A172 (cell line): ENCODE results near the gene HOXA5. TPM values are rescaled to one million over a fixed set of nuclear protein-coding genes. Genes with fewer than 3 reads are reported as not detected.

Experiments used
- DNase-seq: peaks from one replicate; pipeline ENCODE4 v3.0.0-alpha.2; 2015; ENCODE audit warnings: low spot score
- total RNA-seq: library from RNA; depleted of rRNA; stranded (reverse); fragments of >200 nt; shearing (Covaris generic); gene quantifications from 2 replicates; pipeline ENCODE4 v1.2.3, GENCODE V29; 2014

Gene HOXA5
- total RNA-seq, 1 experiment from 2014 or later: 0.98 TPM

DNA sequence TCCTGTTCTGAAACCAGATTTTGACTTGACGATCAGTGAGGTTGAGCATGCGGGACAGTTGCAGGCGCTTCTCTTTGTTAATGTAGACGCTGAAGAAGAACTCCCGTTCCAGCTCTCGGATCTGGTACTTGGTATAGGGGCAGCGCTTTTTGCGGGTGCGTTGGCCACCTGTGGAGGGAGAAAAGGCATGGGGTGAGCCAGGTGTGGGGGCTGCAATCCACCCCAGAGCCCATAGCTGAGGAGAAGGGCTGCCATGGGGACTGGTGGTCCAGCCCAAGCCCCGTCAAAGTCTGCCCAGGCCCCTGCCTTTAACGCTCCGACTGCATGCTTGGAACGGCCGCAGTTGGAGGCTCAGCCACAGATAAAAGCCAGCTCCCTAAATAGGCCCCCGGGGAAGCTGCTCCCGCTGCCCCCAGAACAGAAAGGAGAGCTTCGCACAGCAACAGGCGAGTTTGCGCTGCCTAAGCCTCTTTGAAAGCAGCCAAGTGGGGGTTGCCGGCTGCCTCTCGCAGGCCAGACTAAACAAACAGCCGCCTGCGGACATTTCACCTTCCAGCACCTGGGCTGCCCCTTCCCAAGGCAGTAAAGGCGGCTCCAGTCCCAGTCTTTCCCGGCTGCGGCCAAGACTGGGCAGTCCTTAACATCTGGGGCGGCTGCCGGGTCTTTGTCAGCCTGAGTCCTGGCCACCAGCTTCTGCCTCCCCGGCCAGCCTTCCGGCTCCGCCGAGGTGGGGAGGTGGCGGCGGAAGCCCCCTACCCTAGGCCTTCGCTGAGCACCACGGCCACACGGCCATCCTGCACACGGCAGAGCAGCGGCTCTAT lies 39.6 kb upstream of the HOXA5 start:
- no peak for DNase-seq

DNA sequence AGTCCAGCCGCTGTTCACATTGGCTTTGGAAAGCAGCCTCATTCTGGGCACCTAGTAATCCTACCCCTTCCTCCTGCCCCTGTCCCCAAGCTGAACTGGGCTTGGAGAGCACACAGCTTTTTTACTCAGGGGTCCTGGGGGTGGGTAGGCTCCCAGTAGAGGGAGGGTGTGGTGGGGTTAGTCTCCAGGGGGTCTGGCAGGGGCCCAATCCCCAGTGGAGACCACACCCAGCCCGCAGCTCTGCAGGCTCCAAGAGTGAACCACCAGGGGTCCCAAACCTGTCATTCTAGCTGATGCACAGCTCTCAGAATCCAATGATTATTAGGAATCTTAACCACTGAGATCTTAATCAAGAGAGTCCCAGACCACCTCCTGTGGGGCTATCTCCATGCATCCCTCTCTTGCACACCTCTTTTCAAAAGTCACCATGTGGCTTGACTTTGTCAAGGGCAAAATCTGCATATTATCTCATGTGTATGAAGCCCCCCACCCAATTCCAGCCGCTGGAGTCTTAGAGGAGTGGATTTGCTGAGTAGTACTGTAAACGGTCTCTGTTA lies 38.9 kb upstream of the HOXA5 start:
- no peak for DNase-seq

DNA sequence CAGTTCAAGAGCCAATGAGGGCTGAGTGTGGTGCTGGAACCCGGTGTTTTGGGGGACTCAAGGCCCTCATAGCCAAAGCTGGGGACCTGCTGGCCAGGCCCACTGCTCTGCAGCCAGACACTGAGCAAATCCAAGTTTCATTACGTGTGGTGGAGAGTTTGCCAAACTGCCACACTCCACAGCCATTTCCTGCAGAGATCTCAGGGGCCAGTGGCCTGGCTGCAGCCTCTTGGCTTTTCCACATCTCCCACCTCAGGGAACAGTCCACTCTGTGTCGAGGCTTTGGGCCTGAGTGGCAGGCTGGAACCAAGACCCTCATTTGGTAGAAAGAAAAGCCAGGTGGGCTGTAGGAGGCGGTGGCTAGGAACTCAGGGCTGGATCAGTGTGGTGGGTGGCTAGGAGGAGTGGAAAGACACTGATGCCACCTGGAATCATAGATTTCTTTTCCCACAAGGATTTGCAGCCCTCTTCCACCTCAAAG lies 38.4 kb upstream of the HOXA5 start:
- DNase-seq: no peak

DNA sequence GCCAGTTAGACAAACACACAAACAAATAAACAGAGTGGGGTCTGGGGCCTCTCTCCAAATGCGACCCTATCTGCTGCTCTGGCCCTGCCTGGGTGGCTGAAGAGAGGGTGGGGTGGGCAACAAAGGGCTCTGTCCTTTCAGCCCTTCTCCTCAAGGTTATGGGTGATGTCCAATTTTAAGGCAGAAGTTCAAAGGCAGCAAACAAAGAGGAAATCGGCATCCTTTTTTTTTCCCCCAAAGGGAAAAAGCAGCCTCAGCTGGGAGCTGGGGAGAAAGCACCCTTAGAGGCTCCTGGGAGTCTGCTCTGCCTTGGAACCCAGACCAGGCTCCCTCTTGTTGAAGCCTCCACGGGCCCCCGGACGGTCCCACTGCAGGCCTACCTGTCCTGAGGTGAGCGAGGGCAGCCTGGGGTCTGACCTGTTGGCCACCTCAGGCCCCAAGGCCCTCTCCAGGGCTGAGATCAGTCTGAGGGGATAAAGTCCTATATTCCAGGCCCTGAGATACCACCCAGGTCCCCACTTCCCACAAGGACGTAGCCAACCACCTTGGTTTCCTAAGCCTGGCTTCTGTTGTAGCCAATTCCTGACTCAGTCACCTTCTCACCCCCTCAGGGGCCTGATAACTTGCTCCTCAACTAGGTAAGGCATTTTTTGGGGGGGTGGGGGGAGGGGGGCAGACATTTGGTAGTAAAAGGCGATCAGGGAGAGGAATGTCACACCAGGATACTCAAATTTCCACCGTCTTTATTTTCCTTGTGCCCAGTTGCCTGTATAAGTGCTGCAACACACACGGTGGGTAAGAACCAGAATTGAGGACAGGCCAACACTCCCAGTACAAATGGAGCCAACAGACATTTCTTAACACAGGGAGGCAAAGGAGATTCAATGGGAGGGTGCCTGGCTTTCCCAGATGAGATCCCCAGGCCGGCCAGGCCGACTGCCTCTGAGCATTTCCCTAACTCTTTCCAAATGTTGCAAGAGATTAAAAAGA lies 37.2 kb upstream of the HOXA5 start:
- DNase-seq: no peak

DNA sequence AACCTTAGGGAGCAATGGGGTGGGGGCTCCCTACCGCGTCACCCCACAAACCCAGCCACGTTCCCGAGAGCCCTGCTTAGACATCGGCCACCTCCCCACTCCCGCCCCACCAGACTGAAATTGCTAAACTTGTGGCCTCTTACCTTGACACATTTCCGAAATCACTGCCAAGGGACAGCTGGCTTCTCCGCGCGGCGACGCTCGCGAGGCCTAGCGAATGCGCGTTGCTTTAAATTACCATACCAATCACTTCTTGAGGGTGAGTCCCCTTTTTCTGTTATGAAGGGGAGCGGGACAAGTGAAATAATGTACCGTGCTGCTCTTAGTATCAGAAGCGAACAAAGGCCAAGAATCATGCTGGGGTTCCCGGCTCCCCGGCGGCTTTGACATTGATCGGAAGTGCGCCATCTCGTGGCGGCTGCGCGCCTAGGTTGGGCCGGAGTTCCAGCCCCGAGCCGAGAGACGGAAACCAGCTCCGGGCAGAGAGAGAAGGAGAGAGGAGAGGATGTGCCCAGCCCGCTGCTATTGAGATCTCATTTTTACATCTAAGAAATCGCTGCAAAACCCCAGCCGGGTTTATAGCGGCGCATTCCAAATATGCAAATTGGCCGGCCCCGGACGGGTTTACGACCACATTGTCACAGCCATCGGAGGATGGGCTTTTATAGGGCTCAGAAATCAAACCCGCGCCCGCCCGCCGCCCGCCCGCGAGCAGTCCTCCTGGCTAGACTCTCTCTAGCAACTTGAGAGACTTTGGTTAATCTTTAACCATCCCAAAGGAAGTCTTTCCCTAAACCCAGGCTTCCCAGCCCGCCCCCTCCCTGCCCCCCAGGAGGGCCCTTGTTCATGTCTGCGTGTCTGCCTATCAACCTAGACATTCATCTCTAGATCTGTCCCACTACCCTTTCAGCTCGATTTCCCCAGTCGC lies 36.3 kb upstream of the HOXA5 start:
- no peak for DNase-seq

DNA sequence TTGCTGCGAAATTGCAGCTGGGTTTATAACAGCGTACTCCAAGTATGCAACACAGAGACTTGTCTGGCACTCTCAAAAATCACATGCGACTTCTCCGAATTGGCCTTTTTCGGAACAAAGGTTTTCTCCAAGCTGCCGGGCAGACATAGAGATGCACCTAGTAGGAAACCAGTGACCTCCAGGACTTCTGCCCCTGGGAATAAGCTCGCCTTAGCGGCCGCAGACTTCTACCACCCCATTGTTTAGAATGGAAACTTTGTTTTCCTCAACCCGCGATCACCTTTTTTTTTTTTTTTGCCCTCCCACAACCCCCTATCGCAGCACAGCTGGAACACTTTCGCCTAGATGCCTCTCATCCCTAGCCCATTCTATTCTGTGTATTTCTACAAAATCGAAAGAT lies 35.5 kb upstream of the HOXA5 start:
- no peak for DNase-seq

DNA sequence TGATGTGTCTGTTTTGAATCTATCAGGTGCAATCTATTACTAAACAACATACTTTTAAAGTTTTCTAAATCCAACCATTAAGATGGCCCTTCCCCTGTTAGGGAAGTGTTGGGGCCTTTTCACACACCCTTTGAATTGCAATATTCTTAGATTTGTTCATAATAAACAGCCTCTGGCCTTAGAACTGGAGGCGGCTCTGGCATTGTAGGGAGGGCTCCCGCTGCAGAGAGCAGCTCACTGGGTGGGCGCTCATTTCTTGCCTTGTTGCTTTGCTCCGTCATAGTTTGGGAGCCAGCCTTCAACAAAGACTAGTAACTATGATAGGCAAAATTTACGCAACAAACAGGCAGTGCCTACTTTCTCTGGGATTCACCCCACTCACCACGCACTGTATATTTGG lies 34.9 kb upstream of the HOXA5 start:
- no peak for DNase-seq

DNA sequence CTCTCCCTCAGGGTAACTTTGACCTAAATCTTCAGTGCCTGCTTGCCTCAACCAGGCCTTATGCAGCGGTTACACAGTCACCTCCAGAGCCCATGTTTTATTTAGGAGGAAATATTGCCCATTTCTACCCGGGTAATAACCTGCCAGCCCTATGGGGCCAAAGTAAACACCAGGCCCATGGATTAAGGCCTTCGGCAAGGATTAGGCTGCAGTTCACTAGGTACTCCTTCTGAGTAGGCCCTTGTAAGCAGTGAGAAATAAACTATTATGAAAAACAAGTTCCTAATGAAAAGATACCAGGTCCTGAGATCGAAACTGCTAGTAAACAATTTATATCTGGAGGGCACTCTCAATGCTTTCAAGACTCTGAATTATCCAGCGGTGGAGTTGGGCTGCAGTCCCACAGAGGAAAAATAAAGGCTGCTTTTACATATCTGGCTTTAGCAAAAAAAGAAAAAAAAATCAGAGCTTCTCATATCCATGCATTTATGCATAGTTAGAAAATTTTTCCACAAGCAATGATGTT lies 34.4 kb upstream of the HOXA5 start:
- DNase-seq: no peak

DNA sequence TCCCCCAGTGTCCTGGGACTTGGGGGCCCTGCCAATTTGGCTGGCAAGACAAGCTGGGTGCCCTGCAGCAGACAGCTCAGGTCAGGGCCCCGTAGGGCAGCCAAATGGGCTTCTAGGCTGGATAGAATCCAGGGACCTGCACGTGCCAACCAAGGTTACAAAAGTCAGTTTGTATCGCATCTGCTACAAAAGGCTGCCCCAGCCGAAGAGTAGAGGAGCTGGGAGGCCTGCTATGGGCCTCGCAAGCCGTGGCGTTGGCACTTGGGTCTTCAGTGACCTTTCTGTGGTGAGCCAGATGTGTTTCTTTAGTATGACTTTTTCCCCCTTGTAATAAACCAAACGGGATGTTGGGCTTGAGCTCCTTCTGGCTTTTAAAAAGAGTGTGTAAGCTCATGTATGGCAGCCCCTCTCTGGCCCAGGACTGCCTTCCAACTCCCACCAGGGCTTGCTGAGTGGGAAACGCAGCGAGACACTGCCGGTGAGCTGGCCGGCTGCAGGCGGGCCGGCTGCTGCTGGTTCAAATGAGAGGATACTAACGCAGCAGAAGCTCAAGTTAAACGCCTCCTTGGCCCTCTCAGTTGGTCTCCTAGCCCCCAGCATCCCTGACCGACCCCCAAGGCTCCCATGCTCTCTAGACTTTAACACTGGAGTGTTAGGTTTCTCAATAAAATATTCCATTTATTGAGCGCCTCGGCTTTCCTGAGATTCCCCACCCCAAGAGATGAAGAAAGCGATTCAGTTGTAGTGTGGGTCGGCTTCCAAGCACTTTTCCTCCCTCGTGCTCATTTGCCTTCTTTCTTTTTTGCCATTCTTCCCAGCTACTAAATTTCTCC lies 33.7 kb upstream of the HOXA5 start:
- DNase-seq: no peak

DNA sequence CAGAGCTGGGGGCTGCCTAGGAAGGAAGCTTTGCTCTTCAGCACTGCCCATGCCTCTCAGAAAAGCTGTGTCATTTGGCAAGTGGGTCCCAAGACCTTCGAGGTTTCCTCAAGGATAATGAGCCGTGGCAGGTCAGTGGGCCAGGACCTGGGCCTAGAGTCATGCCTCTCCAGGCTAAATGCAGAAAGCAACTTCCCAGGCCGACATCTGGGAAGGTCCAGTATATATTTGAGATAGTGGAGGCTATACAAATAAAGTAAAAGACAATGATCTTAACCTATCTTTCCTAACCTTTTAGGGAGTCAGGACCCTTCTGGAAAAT lies 33.0 kb upstream of the HOXA5 start:
- no peak for DNase-seq

DNA sequence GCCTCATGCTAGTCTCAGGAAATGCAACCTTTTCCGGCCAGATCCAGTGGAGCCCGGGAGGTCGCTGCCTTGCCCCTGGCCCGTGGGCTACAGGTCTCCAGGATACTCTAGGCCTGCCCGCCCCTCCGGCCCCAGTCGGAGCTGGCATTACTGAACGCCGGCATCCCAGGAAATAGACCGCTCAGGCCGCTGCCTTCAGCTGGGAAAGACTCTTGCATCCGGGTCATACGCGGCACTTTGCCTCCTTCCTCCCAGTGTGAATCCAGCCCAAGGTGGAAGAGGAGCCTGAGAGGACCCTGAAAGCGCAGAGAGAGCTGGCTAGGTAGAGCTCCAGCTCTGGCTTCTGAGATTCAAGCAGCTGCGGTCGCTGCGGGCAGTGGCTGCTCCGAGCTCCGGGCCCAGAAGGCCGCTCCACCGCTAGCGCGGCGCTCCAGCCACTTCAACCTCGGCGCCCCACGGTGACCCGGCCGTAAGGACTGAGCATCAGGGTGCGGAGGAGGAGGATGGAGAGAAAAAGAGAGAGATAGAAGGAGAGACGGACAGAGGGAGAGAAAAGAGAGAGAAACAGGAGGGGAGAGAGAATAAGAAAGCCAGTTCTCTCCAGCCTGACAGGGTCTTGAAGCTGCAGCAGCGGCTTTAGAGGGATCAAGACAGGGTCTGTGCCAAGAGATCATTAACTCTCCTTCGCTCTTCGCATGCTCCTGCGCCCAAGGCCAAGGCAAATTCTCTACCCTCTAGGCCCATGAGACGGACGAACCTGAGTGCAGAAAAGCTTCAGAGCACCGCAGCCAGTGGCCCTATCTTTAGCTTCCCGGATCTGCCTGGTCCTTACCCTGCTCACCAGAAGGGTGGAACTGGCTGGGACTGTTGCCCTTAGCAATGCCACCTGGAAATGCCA lies 32.4 kb upstream of the HOXA5 start:
- DNase-seq: no peak

DNA sequence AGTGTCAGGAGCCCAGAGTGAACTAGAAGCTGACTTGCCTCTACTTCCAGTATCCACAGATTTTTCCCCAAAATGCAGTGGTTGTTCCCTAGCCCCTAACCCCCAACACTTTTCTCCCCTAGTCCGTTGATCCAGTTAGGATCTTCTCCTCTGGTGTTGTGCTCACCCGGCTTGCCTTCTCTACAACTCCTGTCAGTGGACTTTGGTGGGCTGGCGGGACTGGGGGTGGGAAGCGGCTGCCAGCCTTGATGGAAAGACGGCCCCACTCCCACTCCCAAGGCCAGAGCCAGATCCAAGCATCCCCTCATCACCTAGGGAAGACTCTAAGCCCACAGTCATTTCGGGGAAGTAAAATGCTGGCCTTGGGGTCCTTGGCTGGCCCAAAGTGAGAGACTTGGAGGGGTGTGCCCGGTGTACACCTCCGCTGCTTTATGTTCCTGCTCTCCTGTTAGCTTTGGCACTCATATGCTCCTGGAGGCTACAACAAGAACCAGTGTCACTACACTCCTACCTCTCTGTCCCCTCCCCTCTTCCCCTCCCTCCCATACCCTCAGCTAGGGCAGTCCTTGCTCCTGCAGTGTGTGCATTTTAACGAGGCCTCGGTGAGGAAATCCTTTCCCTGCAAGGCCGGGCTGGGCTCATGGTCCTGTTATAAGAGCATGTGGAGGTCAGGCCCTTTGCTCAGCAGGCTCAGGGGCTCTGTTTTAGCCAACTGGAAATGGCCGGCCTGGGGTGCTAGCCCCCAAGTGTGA lies 31.6 kb upstream of the HOXA5 start:
- no peak for DNase-seq

DNA sequence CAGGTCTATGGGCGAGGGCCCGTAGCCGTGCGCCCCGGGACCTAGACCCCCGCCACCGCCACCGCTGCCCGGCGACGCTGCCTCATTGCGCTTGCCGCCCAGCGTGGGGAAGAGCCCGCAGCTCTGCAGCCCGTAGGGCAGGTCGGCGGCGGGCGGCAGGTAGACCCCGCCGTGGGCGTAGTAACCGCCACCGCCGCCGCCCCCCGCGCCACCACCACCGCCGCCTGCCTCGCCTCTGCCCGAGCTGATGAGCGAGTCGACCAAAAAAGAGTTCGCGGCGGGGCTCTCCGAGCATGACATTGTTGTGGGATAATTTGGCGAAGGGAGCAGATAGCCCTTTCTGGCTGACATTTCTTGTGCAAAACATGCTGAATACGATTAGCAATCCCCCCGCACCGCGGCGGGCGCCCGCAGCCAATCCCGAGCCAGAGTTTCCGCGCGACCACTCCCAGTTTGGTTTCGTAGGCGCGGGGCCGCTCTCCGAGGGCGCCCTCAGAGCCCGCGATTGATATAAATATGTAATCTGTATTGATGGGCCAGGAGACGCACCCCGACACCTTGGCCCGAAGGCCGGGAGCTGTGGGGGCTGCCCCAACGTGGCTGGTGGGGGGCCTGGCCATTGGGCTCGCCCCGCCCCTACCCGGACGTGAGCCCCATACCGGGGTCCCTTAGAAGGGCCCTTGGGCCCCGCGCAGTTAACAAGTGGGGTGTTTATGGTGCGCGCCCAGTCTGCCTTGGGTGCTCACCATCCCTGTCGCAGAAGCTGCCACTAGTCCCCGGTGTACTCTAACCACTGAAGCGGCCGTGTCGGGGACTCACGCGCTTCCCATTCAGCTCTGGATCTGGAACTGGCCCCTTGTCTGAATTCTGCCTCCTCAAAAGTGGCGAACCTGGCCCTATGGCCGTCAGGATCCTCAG lies 30.7 kb upstream of the HOXA5 start, which contains the start of gene HOXA10:
TSS of gene HOXA10 (minus strand) at position 365 of the 918 bp plus-strand sequence. CDS start at position 351, 14 bp downstream.
- no peak for DNase-seq

DNA sequence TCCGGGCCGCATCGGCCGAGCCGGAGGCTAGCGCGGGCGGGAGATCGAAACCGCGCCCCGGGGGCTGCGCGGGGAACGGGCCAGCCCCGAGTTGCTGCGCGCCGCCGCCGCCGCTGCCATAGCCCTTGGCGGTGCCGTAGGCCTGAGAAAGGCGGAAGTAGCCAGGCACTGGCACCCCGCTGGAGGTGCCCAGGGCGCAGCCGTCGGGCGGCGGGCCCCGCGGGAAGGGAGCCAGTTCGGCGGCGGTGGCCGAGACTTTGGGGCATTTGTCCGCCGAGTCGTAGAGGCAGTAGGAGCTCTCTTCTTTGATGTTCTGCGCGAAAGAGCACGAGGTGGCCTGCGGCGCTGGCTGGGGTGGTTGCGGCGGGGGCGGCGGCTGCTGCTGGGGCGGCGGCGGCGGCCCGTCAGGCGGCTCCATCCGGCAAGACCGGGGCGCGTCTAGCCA lies 30.1 kb upstream of the HOXA5 start:
- DNase-seq: no peak

DNA sequence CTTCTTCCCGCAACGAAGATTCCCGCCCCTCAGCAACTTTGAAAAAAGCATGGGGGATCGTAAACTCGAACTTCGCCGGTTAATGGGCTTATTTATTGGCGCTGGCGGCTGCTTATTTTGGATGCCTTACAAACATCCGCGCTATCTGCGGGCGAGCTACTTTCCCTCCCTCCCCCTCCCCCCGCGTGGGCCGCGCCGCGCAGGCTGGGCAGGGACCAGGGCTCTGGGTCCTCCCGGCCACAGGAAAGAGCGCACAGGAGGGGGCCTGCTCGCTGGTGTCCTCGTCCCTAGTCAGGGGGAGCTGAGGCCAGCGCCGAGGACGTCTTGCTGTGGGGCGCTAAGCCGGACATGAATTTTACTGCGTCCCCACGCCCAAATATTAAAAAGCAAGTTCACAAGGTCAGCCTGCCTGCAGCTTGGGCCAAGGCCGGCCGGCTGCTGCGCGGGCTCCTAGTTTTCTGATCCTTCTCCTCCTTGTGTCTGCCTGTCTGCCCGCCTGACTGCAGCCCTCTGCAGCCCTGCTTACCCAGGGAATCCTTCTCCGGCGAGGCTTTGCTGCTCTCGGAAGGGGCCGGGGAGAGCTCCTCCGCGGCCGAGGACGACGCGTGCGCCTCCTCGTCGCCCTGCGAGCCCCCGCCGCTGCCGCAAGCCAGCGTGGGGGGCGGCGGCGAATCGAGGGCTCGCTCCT lies 29.5 kb upstream of the HOXA5 start:
- DNase-seq: peak; percentile 77

DNA sequence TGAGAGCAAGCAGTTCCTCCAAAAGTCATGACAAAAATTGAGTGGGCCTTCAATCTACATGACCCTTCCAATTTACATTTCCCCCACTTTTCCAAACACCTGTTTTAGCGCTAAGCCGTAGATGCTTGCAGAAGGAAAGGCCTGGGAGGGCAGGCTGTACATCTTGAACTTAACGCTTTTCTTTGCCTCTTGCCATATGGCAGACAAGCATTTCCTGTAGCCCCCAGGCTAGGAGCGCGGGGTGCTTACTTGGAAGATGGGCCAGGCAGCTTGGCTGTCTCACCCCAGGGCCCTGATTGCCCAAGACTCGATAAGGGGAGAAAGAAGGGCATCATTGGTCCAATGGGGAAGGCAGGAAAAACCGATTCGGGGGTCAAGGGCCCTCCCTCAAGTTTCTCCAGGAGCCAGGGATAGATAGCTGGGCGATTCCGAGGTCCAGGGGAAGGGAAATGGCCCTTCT lies 28.9 kb upstream of the HOXA5 start:
- peak; percentile 61 for DNase-seq
